D721Med (cell line): ENCODE results near the gene HSFX3.
"Not testable (repeated sequence)": the region's sequence is repeated elsewhere in the genome, so short reads cannot be mapped to it uniquely, and the experiment has no call there.

Experiments used
- DNase-seq: peaks from one replicate; pipeline ENCODE4 v3.0.0; 2011; ENCODE audit warnings: low spot score; ENCODE audit not compliant: insufficient read length
- FAIRE-seq: peaks from 2 replicates; lab custom pipeline; 2011; peaks lifted over from hg19 to GRCh38; lab: Jason Lieb, UNC
- TF ChIP-seq, protein P1 (sequence below): IDR thresholded peaks from 2 replicates; pipeline ENCODE4 v1.5.1; 2012; ENCODE audit warnings: mild to moderate bottlenecking, control low read depth; ENCODE audit not compliant: insufficient read depth; ENCODE audit errors: missing control alignments

HSFX3 gene

DNA sequence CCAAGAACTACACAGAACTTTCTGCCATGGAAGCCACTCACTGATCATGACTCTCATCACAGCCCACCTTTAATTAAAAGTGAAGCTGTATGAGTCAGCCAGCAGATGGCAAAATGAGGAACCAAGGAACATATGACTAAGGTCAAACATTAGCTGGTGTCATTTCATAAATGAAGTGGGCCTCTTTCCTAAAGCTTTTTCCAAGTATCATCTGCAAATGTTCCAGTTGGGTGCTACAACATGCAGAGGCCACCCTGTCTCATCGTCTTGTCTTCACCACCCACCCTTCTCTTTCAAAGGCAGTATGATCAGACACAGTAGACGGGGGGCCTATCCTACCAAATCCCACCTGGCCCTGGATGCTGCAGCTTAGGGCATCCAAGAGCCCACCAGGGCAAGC lies 18.1 kb downstream of the HSFX3 start:
- TF ChIP-seq, protein P1, sequence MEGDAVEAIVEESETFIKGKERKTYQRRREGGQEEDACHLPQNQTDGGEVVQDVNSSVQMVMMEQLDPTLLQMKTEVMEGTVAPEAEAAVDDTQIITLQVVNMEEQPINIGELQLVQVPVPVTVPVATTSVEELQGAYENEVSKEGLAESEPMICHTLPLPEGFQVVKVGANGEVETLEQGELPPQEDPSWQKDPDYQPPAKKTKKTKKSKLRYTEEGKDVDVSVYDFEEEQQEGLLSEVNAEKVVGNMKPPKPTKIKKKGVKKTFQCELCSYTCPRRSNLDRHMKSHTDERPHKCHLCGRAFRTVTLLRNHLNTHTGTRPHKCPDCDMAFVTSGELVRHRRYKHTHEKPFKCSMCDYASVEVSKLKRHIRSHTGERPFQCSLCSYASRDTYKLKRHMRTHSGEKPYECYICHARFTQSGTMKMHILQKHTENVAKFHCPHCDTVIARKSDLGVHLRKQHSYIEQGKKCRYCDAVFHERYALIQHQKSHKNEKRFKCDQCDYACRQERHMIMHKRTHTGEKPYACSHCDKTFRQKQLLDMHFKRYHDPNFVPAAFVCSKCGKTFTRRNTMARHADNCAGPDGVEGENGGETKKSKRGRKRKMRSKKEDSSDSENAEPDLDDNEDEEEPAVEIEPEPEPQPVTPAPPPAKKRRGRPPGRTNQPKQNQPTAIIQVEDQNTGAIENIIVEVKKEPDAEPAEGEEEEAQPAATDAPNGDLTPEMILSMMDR = no peak
- FAIRE-seq = no peak
- no peak for DNase-seq

GRCh38 chrX:149528381-149528780 lies 21.3 kb downstream of the HSFX3 start:
- TF ChIP-seq, protein P1 = no peak
- DNase-seq = no peak
- no peak for FAIRE-seq

DNA sequence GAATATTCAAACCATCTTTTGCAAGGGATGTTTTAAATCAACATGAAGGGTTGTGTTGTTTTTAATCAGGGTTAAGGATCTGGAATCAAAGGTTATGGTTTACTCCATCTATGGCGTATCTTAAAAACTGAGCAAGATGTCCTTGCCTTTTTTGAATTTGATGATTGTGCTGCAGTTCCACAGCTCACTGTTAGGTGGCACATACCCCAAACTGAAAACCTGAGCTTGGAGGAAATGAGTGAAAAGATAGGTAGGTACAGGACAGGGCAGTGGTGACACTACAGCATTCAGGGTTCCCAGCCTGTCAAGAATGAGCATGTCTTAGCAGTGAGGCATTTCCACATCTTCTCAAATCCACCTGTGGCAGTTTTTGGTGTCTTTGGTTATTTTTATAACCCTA lies 22.0 kb downstream of the HSFX3 start:
- TF ChIP-seq, protein P1 = peak; percentile 38
- FAIRE-seq (peak; percentile 56), DNase-seq (no peak)

GRCh38 chrX:149526318-149527033 lies 23.2 kb downstream of the HSFX3 start:
- not testable (repeated sequence) for DNase-seq, FAIRE-seq

DNA sequence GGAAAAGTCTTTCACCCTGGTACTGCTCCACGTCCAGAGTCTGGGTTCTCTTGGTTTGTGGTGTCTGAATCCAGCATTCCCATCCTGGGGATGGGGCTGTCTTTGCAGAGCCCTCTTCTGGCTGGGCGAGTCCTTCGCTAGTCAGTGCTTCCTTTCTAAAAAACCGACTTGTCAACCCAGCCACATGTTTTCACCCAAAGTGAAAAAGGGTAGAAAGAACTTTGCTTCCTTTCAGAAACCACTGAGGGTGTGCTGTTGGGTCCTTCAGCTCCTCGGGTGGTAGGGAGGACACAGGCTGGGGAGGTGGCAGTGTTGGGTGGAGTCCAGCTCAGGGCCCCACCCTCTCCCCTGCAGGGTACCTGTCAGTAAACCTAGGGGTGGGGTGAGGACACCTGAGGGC lies 23.8 kb downstream of the HSFX3 start:
- not testable (repeated sequence) for DNase-seq, FAIRE-seq

- DNase-seq, FAIRE-seq: not testable (repeated sequence)
Observed at GRCh38 chrX:149525389-149525788, 24.3 kb downstream of the HSFX3 start.

GRCh38 chrX:149522916-149523315 lies 26.8 kb downstream of the HSFX3 start:
- TF ChIP-seq, protein P1 = no peak
- FAIRE-seq = no peak

DNA sequence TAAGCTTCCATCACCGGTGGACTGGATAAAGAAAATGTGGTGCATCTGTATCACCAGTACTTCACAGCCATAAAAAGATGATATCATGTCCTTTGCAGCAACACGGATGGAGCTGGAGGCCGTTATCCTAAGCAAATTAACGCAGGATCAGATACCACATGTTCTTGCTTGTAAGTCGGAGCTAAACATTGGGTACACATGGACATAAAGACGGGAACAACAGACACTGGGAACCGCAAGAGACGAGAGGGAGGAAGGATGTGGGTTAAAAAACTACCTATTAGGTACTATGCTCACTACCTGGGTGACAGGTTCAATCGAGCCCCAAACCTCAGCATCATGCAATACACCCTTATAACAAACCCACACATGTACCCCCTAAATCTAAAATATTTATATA lies 28.3 kb downstream of the HSFX3 start:
- TF ChIP-seq, protein P1 = no peak

More at GRCh38 chrX:149522916-149523315, 26.8 kb downstream of the HSFX3 start:
- DNase-seq = no peak

DNA sequence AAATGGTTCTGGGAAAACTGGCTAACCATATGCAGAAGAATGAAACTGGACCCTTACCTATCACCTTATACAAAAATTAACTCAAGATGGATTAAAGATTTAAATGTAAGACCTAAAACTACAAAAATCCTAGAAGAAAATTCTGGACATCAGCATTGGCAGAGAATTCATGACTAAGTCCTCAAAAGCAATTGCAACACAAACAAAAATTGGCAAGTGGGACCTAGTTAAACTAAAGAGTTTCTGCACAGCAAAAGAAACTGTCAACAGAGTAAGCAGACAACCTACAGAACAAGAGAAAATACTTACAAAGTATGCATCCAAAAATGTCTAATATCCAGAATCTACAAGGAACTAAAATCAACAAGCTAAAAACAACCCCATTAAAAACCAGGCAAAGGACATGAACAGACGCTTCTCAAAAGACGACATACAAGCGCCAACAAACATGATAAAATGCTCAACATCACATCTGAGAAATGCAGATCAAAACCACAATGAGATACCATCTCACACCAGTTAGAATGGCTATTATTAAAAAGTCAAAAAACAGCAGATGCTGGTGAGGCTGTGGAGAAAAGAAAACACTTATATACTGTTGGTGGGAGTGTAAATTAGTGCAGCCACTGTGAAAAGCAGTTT lies 29.0 kb downstream of the HSFX3 start:
- DNase-seq, FAIRE-seq: not testable (repeated sequence)

More for the DNA sequence above, 28.3 kb downstream of the HSFX3 start:
- FAIRE-seq (no peak), DNase-seq (no peak)
